Measurements from ENCODE around the gene FAM229B.

DNA sequence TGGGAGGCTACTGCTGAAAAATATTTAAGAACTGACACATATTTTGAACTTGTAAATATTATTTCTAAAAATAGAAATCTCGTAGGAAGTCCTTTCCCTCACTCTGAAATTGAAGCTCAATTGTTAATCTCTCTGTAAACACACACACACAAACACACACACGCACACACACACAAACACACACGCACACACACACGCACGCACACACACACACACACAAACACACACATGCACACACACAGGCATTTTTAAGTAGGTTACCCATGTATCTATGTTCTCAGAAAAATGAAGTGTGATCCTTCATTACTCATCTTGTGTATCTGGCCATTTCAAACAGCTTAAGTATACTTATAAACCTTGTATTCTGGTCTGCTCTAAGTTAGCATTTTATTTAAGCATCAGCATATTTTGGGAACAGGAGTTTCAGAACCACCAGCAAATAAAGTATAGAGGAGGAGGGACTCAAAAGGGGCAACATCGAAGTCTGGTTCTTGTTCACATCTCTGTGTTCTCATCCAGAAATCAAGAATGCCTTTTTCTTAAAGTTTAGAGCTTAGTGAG lies 21.9 kb upstream of the FAM229B start:
- TF ChIP-seq, protein P1, sequence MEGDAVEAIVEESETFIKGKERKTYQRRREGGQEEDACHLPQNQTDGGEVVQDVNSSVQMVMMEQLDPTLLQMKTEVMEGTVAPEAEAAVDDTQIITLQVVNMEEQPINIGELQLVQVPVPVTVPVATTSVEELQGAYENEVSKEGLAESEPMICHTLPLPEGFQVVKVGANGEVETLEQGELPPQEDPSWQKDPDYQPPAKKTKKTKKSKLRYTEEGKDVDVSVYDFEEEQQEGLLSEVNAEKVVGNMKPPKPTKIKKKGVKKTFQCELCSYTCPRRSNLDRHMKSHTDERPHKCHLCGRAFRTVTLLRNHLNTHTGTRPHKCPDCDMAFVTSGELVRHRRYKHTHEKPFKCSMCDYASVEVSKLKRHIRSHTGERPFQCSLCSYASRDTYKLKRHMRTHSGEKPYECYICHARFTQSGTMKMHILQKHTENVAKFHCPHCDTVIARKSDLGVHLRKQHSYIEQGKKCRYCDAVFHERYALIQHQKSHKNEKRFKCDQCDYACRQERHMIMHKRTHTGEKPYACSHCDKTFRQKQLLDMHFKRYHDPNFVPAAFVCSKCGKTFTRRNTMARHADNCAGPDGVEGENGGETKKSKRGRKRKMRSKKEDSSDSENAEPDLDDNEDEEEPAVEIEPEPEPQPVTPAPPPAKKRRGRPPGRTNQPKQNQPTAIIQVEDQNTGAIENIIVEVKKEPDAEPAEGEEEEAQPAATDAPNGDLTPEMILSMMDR (conservative IDR thresholded peaks at IDR 0.05 in 1 of 2, IDR thresholded peaks at IDR 0.05 in 1 of 2; ENCODE audit: low read depth in 1 of 2, low read length in 2 of 2): no peak
- TF ChIP-seq EZH2 (IDR thresholded peaks at IDR 0.05; ENCODE audit: low read length, missing control alignments): no peak
